Mononuclear cell (primary cell): ENCODE measurements around the gene CACNG1. TPM values are rescaled to one million over a fixed set of nuclear protein-coding genes. Genes with fewer than 3 reads are reported as not detected.

Source experiments
- H3K27me3 ChIP-seq: 2 replicates; pipeline ENCODE4 v1.6.0; 2011; ENCODE audit warnings: low read length, control low read depth; ENCODE audit not compliant: insufficient read depth
- H3K4me1 ChIP-seq: 2 replicates; pipeline ENCODE4 v1.5.1; 2011; ENCODE audit warnings: mild to moderate bottlenecking, low read length, control low read depth; ENCODE audit not compliant: insufficient read depth
- H3K4me3 ChIP-seq: 2 replicates; pipeline ENCODE4 v1.5.1; 2011; ENCODE audit warnings: mild to moderate bottlenecking, low read length, moderate library complexity
- H3K9me3 ChIP-seq: 2 replicates; pipeline ENCODE4 v1.5.1; 2011; ENCODE audit warnings: low read depth, mild to moderate bottlenecking, control low read depth, low read length
- total RNA-seq: library from RNA; depleted of rRNA; stranded (reverse); fragments of >200 nt; gene quantifications from one replicate; pipeline ENCODE4 v1.2.3, GENCODE V29; 2012

The CACNG1 gene
- total RNA-seq, 1 donor = not detected

DNA sequence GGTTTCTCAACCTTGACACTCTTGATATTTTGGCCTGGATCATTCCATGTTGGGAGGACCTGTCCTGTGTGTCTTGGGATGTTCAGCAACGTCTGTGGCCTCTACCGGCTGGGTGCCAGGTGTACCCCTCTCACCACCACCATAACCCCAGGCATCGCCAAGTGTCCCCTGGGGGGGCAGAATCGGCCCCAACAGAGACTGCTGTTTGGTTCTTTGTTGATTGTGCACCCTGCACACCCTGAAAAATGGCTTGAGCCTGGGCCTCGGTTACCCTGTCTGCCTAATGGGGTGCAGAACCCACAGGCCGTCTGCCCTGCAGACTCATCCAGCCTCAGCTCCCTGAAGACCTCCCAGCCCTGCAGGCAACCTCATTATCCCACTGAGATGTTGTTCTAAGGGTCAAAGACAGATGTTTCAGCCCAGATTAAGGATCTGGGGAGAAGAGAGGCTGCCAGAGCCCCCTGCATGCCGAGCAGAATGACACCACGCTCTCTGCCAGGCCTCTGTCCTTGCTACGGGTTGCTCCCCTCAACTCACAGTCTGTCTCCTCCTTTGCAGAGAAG lies 9.2 kb downstream of the CACNG1 start:
- Histone ChIP-seq H3K9me3 (peaks cover 8% of the 10 kb centered on the region), H3K4me1 (no peaks in the 10 kb centered on the region), H3K4me3 (no peak overlapping the region), H3K27me3 (no peaks in the 10 kb centered on the region)

DNA sequence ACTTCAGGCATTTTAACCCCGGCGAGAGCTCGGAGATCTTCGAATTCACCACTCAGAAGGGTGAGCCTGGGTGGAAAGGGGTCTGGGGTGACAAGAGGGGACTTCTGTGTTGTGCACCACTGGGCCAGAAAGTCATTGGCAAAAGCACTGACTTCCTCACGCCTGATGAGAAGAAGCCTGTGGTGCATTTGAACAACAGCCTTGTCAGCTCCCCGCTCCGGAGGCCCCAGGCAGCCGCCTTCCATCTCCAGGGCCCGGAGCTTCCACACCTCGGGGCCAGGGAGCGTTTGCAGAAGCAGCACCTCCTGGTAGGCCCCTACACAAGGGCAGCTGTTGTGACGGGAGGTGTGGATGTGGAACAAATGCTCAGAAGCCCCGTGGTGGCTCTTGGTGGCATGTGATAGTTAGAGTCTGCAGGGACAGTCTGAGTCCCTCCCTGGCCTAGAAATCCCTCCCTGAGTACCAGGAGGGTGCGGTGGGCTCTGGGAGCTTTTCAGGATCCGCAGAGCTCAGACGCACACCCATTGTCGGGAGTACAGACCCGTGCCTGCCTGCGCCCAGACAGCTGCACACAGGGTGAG lies 9.7 kb downstream of the CACNG1 start:
- Histone ChIP-seq H3K4me3 (no peak overlapping the region), H3K9me3 (peaks cover 2% of the 10 kb centered on the region), H3K4me1 (no peaks in the 10 kb centered on the region), H3K27me3 (no peaks in the 10 kb centered on the region)

DNA sequence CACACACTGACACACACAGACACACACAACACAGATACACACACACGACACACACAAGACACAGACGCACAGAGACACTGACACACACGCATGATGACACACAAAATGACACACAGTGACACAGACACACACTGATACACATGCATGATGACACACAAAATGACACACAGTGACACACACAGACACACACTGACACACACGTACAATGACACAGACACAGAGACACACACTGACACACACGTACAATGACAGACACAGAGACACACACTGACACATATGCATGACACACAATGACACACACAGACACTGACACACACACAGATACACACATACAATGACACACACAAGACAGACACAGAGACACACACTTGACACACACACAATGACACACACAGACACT lies 10.3 kb downstream of the CACNG1 start:
- H3K4me1 ChIP-seq = no peaks in the 10 kb centered on the region
- H3K27me3 ChIP-seq = no peaks in the 10 kb centered on the region
- H3K9me3 ChIP-seq = no peaks in the 10 kb centered on the region
- no peak overlapping the region for H3K4me3 ChIP-seq

DNA sequence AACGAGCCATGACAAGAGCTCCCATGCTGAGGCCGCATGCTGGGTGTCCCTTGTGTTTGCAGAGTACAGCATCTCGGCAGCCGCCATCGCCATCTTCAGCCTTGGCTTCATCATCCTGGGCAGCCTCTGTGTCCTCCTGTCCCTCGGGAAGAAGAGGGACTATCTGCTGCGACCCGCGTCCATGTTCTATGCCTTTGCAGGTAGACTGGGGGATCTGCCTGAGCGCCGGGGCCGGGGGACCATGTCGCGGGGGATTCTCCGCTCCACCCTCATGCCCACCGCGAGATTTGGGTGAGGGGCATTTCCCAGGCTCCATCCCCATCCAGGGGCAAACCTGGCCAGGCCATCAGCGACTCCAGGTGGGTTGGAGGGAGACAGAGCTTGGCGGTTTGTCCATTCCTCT lies 10.7 kb downstream of the CACNG1 start:
- H3K4me3 ChIP-seq = no peak overlapping the region
- no peaks in the 10 kb centered on the region for H3K4me1 ChIP-seq
- no peaks in the 10 kb centered on the region for H3K27me3 ChIP-seq
- no peaks in the 10 kb centered on the region for H3K9me3 ChIP-seq

DNA sequence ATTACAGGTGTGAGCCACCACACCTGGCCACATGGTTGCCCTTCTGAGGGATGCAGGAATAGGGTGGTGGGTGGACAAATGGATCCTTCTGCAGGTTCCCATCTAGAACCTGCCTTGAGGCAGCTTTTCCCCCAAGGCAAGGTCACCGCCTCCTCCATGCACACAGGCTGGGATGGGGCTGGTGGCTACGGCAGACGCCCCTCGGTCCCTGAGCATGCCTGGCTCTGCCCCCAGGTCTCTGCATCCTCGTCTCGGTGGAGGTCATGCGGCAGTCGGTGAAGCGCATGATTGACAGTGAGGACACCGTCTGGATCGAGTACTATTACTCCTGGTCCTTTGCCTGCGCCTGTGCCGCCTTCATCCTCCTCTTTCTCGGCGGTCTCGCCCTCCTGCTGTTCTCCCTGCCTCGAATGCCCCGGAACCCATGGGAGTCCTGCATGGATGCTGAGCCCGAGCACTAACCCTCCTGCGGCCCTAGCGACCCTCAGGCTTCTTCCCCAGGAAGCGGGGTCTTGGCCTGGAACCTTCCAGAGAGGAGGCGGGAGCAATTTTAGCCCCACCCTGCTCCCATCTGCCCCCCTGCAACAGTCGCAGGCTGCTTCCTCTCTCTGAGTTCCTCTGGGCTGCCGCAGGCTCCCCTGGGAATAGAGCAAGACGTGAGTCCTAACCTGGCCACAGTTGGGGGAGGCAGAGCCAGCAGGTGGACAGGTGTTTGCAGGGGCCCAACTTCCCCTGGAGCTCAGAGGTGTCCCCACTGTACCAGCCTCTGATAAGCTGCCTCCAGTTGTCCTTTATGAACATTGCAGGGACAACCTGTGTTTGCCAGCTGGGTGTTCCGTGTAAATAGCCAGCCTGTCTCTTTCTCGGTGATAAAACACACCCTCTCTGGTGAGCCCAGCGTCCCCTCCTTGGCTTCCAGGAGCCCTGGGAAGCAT lies 11.7 kb downstream of the CACNG1 start:
- H3K9me3 ChIP-seq = no peaks in the 10 kb centered on the region
- H3K27me3 ChIP-seq = no peaks in the 10 kb centered on the region
- no peaks in the 10 kb centered on the region for H3K4me1 ChIP-seq
- no peak overlapping the region for H3K4me3 ChIP-seq

DNA sequence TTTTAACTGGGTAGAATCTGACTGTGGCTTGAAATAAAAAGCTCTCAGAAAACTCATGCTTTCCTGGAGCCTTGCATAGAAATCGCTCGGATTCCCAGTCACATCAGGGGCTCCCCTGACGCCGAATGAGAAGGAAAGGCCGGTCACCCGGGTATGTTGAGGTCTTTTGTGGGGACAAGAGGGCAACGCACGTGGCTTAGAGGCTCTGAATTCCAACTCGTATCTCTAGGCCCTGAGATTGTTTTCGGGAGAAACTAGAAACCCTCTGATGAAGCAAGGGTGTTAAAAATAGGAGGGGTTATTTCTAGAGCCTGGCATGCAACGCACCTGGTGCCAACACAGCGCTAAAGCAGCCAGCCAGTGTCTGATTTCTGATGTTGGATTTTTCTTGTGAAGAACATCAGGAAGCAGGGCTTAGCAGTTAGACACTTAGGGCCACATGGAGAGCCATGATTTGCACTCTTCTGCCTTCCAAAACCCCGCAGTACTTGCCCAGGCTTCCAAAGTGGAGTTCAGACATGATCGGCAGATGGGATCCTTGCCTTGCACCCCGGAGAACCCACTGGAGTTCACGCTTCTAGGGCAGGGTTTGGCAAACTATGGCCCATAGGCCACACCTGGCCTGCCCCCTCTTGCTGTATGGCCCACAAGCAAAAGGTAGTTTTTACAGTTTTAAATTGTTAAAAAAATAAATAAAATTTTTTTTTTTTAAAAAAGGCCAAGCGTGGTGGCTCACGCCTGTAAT lies 12.6 kb downstream of the CACNG1 start:
- H3K4me1 ChIP-seq = no peaks in the 10 kb centered on the region
- no peaks in the 10 kb centered on the region for H3K27me3 ChIP-seq
- H3K4me3 ChIP-seq = no peak overlapping the region
- H3K9me3 ChIP-seq = no peaks in the 10 kb centered on the region

DNA sequence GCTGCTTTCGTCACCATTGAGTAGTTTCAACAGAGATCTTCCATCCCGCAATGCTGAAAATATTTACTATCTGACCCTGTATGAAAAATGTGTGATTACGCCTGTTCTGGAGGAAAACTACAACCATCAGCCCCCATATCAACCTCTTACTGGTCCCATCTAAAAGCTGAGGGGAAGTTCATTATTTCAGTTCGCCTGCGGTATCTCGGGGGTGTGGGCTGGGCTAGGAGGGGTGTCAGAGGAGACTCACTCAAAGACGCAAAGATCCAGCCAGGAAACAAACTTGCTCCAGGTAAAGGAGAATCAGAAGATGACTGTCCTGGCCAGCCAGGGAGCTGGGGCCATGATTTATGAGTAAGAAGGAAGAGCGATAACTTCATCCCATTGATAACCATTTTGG lies 13.7 kb downstream of the CACNG1 start:
- no peaks in the 10 kb centered on the region for H3K4me1 ChIP-seq
- H3K27me3 ChIP-seq = no peaks in the 10 kb centered on the region
- H3K4me3 ChIP-seq = no peak overlapping the region
- no peaks in the 10 kb centered on the region for H3K9me3 ChIP-seq

DNA sequence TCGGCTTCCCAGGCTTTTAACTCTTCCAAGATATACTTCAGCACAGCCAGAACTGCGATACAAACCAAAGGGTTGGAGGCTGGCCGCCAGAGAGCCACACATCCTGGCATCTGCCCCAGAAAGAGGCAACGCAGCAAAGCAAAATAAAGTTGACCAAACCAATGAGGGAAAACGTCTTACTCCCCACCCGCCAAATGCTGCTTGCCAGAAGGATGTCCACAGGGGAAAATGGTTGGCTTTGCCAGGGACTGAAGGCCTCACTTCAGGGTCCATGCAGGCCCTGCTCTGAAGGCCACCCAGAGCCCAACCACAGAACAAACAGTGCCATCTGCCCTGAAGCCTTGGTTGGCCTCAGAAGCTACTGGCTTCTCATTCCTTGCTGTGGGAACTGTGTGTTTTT lies 15.0 kb downstream of the CACNG1 start:
- H3K9me3 ChIP-seq = no peaks in the 10 kb centered on the region
- no peaks in the 10 kb centered on the region for H3K4me1 ChIP-seq
- H3K4me3 ChIP-seq = no peak overlapping the region
- no peaks in the 10 kb centered on the region for H3K27me3 ChIP-seq

DNA sequence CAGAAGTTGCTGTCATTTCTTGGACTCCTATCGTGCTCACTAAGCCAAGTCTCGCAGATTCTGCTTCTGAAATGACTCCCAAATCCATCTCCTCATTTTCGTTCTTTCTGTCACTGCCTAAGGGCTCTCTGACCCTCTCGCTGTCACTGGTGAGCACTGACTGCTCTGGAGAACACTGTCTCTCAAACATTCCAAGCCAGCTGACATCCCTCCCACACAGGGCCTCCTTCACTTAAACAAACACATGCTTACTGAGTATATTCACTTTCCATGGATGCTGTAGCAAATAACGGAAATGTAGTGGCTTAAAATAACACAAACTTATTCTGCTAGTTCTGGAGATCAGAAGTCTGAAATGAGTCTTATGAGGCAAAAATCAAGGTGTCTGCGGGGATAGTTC lies 18.8 kb downstream of the CACNG1 start:
- Histone ChIP-seq H3K4me3 (no peak overlapping the region), H3K27me3 (no peaks in the 10 kb centered on the region), H3K9me3 (no peaks in the 10 kb centered on the region), H3K4me1 (no peaks in the 10 kb centered on the region)

DNA sequence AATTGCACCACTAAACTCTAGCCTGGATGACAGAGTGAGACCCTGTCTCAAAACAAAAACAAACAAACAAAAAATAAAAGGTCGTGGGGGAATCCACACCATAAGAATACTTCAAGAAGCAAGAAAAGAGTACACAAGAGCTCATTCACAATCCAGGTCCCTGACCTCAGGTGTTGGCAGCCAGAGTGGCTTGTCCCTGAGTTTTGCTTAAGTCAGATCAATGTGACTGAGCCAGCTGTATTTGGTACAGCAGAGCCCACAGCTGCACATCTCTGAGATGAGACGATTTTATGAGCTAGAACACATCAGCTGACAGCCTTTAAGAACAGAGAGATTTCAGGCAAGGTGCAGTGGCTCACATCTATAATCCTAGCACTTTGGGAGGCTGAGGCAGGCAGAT lies 22.4 kb downstream of the CACNG1 start:
- H3K9me3 ChIP-seq = no peaks in the 10 kb centered on the region
- no peaks in the 10 kb centered on the region for H3K4me1 ChIP-seq
- H3K27me3 ChIP-seq = no peaks in the 10 kb centered on the region
- no peak overlapping the region for H3K4me3 ChIP-seq

DNA sequence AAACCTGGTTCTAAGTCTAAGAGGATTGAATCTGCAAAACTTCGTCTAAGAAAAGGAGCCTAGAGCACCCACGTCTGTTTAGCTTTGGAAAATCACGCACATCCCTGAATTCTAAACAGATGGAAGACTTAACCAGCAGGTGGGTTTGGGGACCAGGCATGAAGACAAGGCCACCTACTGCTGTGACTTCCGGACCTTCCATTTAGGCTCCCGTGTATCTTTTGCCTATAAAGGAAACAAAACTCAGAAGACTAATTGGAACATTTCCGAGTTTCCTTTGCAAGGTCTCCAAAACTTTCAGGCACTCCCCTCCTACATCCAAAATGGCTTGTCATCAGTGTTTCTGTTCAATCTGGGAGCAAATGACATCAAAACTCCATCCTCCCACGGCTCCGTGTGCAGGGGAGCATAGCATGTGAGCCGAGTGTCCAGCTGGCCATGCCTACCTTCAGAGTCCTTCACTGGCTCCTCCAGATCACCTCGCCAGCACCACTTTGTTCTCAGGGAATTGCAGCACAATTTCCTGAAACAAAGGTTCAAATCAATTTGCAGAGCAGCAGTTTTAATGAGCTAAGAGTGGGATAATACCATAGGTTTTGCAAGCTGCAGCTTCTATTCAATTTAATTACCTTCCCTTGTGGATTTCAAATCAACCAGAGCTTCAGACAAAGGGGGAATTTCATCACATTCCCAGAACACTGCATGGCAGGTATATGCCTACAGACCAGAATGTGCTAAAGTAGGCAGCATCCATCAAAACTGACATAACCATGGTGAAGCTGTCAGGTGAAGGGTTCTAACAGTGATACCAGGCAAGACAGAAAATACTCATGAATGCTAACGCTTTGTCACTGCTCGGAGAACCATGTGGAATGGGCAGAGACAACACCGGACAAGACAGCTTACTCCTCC lies 23.5 kb downstream of the CACNG1 start:
- H3K4me3 ChIP-seq = no peak overlapping the region
- H3K9me3 ChIP-seq = no peaks in the 10 kb centered on the region
- no peaks in the 10 kb centered on the region for H3K27me3 ChIP-seq
- H3K4me1 ChIP-seq = no peaks in the 10 kb centered on the region

DNA sequence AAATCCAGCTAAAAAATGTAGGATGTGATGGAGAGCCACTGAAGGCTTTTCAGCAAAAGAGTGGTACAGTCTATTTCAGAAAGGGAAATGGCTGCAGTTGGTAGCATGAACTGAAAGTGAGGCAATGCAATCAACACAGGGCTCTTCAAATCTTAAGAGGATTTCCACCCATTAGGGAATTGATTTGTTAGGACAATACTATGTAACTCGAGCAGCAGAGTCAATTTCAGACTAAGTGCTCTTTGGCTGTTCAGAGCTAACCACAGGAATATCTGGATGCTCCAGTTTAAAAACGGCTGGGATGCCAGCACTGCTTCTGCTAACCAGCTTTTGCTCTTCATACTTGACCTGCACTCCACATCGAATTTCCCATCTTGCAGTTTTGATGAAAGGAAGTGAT lies 24.6 kb downstream of the CACNG1 start:
- Histone ChIP-seq H3K4me1 (no peaks in the 10 kb centered on the region), H3K27me3 (no peaks in the 10 kb centered on the region), H3K9me3 (no peaks in the 10 kb centered on the region), H3K4me3 (no peak overlapping the region)

DNA sequence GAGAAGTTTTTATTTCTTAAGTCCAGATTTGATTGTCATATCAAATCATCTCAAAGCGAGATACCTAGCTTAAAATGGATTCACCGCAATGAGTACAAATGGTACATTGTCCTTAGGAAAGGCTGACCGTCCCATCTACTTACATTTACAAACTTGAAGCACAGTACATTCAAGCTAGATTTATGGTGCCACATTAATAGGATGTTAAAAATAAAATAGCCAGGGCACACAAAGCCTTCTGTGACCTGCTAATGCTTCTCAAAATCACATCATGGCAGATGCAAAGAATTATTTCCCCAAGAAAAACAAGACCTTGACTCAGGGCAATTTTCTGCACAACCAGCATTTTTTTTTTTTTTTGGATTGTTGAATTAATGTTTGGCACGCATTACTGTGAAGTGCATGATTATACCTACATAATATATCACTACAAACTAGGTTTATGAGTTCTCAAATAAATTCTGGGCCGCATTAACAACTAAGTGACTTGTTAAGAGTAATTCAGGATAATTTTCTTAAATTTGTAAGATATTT lies 25.3 kb downstream of the CACNG1 start:
- H3K27me3 ChIP-seq = no peaks in the 10 kb centered on the region

DNA sequence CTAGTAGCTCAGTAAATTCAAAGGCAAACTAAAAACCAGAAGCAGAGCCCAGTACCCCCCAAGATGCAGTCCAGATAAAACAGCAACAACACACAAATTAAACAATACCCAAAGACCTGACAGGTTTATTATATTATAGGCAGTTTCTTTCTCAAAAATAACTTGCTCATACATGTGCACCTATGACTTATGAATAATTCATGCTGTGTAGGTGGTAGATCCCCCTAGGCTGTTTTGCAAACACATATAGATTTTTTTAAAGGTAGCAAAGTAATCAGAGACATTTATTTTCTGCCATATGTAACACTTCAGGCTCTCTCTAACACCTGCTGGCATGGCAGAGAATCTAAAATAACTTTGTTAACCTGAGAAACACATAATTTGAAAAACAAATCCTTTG lies 27.2 kb downstream of the CACNG1 start:
- no peaks in the 10 kb centered on the region for H3K27me3 ChIP-seq
- no peaks in the 10 kb centered on the region for H3K4me1 ChIP-seq
- H3K4me3 ChIP-seq = no peak overlapping the region
- no peaks in the 10 kb centered on the region for H3K9me3 ChIP-seq

More for the DNA sequence above, 25.3 kb downstream of the CACNG1 start:
- Histone ChIP-seq H3K4me3 (no peak overlapping the region), H3K4me1 (no peaks in the 10 kb centered on the region), H3K9me3 (no peaks in the 10 kb centered on the region)
